Measurements from ENCODE around the gene TAPBP.

- TF ChIP-seq CTCF (IDR thresholded peaks at IDR 0.05; ENCODE audit: low read length): no peak
- TF ChIP-seq EZH2 (IDR thresholded peaks at IDR 0.05; ENCODE audit: borderline replicate concordance, low read length): no peak
These were observed 62.4 kb downstream of the TAPBP start for GRCh38 chr6:33251395-33252012.

Data from OCI-LY1 (cell line).